SK-N-SH (cell line): ENCODE data around the gene BCAS4. TPM values are rescaled to one million over a fixed set of nuclear protein-coding genes. Genes with fewer than 3 reads are reported as not detected.

Experiments used
- CTCF ChIA-PET: fragments of 300-600, 350-600 bp; formaldehyde crosslinking; extraction: SDS; loops from one replicate; lab custom pipeline; 2021; lab: Yijun Ruan, JAX
- POLR2A ChIA-PET: fragments of 350-600 bp; sonication (Branson Sonifier 250); formaldehyde crosslinking; extraction: SDS; loops from one replicate; lab custom pipeline; 2020; ENCODE audit warnings: antibody characterized with exemption, inconsistent platforms; lab: Yijun Ruan, JAX
- DNase-seq: peaks from one replicate; pipeline ENCODE4 v3.0.0; 2012
- H2AFZ ChIP-seq: fragments of 200-600 bp; sonication (generic); 2 replicates; pipeline ENCODE4 v1.8.1; 2016; ENCODE audit warnings: antibody characterized with exemption, mild to moderate bottlenecking, low read depth
- H3F3A ChIP-seq: fragments of 200-600 bp; sonication (generic); replicated peaks from 2 replicates; pipeline ENCODE3; 2016; ENCODE audit warnings: antibody characterized with exemption, mild to moderate bottlenecking; ENCODE audit not compliant: insufficient read depth
- H3K27ac ChIP-seq, 2 experiments: fragments of 200-500 bp in 1 of 2; fragments of 200-600 bp in 1 of 2; sonication (Bioruptor generic) in 1 of 2; sonication (generic), shearing (Covaris generic) in 1 of 2; 2 replicates each; pipeline versions ENCODE4 v1.5.1 to v1.6.1; 2014 to 2016; ENCODE audit warnings: low read depth in 2 of 2, inconsistent platforms in 1 of 2, low read length in 1 of 2, mild to moderate bottlenecking in 1 of 2, mixed read lengths in 1 of 2
- H3K27me3 ChIP-seq: fragments of 200-600 bp; sonication (generic), shearing (Covaris generic); 2 replicates; pipeline ENCODE4 v1.6.1; 2016; ENCODE audit warnings: mixed run types; ENCODE audit not compliant: insufficient read depth
- H3K36me3 ChIP-seq, 2 experiments: fragments of 200-500 bp in 1 of 2; fragments of 200-600 bp in 1 of 2; sonication (Bioruptor generic) in 1 of 2; sonication (generic) in 1 of 2; replicated peaks in 1 of 2; 2 replicates each; pipeline versions ENCODE3 to v1.5.1; 2014 to 2016; ENCODE audit warnings: low read length in 1 of 2, mild to moderate bottlenecking in 1 of 2; ENCODE audit not compliant: insufficient read depth in 2 of 2, control insufficient read depth in 1 of 2
- H3K4me1 ChIP-seq, 2 experiments: fragments of 200-500 bp in 1 of 2; fragments of 200-600 bp in 1 of 2; sonication (Bioruptor generic) in 1 of 2; sonication (generic), shearing (Covaris generic) in 1 of 2; 2 replicates each; pipeline versions ENCODE4 v1.5.1 to v1.6.1; 2014 to 2016; ENCODE audit warnings: low read depth in 1 of 2, low read length in 1 of 2, mixed run types in 1 of 2; ENCODE audit not compliant: insufficient read depth in 2 of 2, control insufficient read depth in 1 of 2
- H3K4me2 ChIP-seq: fragments of 200-600 bp; sonication (generic), shearing (Covaris generic); 2 replicates; pipeline ENCODE4 v1.6.1; 2017; ENCODE audit warnings: mixed run types
- H3K4me3 ChIP-seq, 2 experiments: fragments of 200-500 bp in 1 of 2; fragments of 200-600 bp in 1 of 2; sonication (Bioruptor generic) in 1 of 2; sonication (generic), shearing (Covaris generic) in 1 of 2; 2 replicates each; pipeline versions ENCODE4 v1.5.1 to v1.8.1; 2014 to 2016; ENCODE audit warnings: low read depth in 2 of 2, inconsistent platforms in 1 of 2, low read length in 1 of 2, mild to moderate bottlenecking in 1 of 2, mixed read lengths in 1 of 2, moderate library complexity in 1 of 2
- H3K79me2 ChIP-seq: fragments of 200-600 bp; sonication (generic); 2 replicates; pipeline ENCODE4 v1.8.1; 2017; ENCODE audit warnings: mild to moderate bottlenecking; ENCODE audit not compliant: insufficient read depth
- H3K9ac ChIP-seq: fragments of 200-600 bp; sonication (generic); 2 replicates; pipeline ENCODE4 v1.6.1; 2017; ENCODE audit warnings: mixed run types
- H3K9me2 ChIP-seq: fragments of 200-600 bp; sonication (generic); 2 replicates; pipeline ENCODE4 v1.6.1; 2017; ENCODE audit warnings: mixed run types
- H3K9me3 ChIP-seq: fragments of 200-600 bp; sonication (generic); 2 replicates; pipeline ENCODE4 v1.6.1; 2017; ENCODE audit warnings: mixed run types, mild to moderate bottlenecking, moderate library complexity
- H4K20me1 ChIP-seq: fragments of 200-600 bp; sonication (generic); 2 replicates; pipeline ENCODE4 v1.6.1; 2017; ENCODE audit warnings: mild to moderate bottlenecking, mixed run types; ENCODE audit not compliant: insufficient read depth
- CTCF ChIP-seq: fragments of 200-600 bp; sonication (generic); IDR thresholded peaks from 2 replicates; pipeline ENCODE4 v1.6.1; 2017; ENCODE audit warnings: antibody characterized with exemption, mild to moderate bottlenecking, moderate library complexity
- EZH2phosphoT487 ChIP-seq: fragments of 200-600 bp; sonication (generic); IDR thresholded peaks from 2 replicates; pipeline ENCODE4 v1.6.1; 2017; ENCODE audit warnings: low read depth, mixed run types, mild to moderate bottlenecking, antibody characterized with exemption, moderate library complexity, borderline replicate concordance
- FOSL2 ChIP-seq: IDR thresholded peaks from 2 replicates; pipeline ENCODE4 v1.4.0; 2012; ENCODE audit warnings: low read depth, mild to moderate bottlenecking, moderate library complexity, borderline replicate concordance
- FOXJ3 ChIP-seq: sonication (generic); formaldehyde crosslinking; IDR thresholded peaks from 2 replicates; pipeline ENCODE4 v1.5.1; 2020; ENCODE audit warnings: mild to moderate bottlenecking, missing genetic modification reagents
- JUND ChIP-seq: IDR thresholded peaks from 2 replicates; pipeline ENCODE4 v1.4.0; 2012
- MEF2A ChIP-seq: IDR thresholded peaks from 2 replicates; pipeline ENCODE4 v1.4.0; 2012; ENCODE audit warnings: low read depth, borderline replicate concordance
- POLR2AphosphoS5 ChIP-seq: IDR thresholded peaks from 2 replicates; pipeline ENCODE4 v1.6.1; 2012; ENCODE audit warnings: low read depth, low read length
- REST ChIP-seq: IDR thresholded peaks from 2 replicates; pipeline ENCODE4 v1.6.1; 2012; ENCODE audit warnings: mild to moderate bottlenecking, low read depth, low read length, moderate library complexity
- SMC3 ChIP-seq: IDR thresholded peaks from 2 replicates; pipeline ENCODE4 v1.6.1; 2012; ENCODE audit warnings: low read depth, low read length, improper control_type of control experiment
- YY1 ChIP-seq: IDR thresholded peaks from 2 replicates; pipeline ENCODE4 v1.4.0; 2012; ENCODE audit warnings: low read depth, mild to moderate bottlenecking
- WGBS: methylation state at CpG from one replicate; pipeline ENCODE4 v1.1.6; 2017; ENCODE audit warnings: low lambda C conversion rate; 5-methylcytosine and 5-hydroxymethylcytosine counted together
- polyA plus RNA-seq, 3 experiments: library from polyadenylated mRNA; depleted of rRNA; stranded (reverse); fragments of >200 nt; gene quantifications; 2 replicates each; pipeline ENCODE4 v1.2.3, GENCODE V29; 2012
- TF ChIP-seq, protein P1 (sequence below): IDR thresholded peaks from 2 replicates; pipeline ENCODE4 v1.4.0; 2012; ENCODE audit warnings: low read depth
- TF ChIP-seq, protein P2 (sequence below): IDR thresholded peaks from 2 replicates; pipeline ENCODE4 v1.4.0; 2012; ENCODE audit warnings: low read depth, borderline replicate concordance

The BCAS4 gene
- polyA plus RNA-seq, 1 of the 3 experiments (the other 2 are of a cell fraction) = 43.8 TPM

DNA sequence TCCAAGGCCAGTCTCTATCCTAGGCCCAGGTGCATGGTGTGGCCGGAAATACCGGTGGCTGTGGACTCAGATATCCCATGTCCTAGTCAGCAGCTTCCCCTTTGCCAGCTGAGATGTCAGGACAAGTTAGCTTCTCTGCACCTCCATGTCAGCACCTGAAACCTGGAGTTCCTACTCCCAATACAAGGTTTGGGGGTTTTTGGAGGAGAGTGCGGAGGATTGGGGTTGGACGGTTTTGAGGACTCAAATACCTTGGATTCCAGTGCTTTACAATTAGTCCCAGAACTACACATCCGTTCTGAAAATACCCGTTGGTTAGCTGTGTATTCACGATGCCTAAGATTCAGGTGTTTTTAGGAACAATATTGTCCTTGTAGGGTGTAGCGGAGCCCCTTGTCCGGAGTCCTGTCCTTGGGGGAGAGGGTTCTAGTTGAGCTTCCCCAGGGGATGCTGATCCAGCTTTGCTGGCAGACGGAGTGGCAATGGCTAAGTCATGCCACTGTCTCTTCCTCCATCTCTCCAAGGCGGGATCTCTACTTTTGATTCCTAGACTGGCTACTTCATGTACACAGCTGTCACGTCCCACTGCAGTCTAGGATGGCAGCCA lies 91.4 kb downstream of the BCAS4 start:
- Histone ChIP-seq H3K4me2 (no peak overlapping the region), H3K9me2 (no peaks in the 10 kb centered on the region), H3K4me3 (no peak overlapping the region), H3K27ac (no peak overlapping the region), H3K9ac (no peak overlapping the region), H3K27me3 (no peaks in the 10 kb centered on the region), H3K79me2 (peaks cover 25% of the 10 kb centered on the region; the same call in 1 of the 2 replicates), H3K36me3 (peaks cover 41 to 43% of the 10 kb centered on the region in 2 experiments), H3K4me1 (no peaks in the 10 kb centered on the region; a peak in 1 of 4 replicates), H3F3A (peaks cover 27% of the 10 kb centered on the region), H2AFZ (no peak overlapping the region), H4K20me1 (peaks cover 11% of the 10 kb centered on the region), H3K9me3 (no peaks in the 10 kb centered on the region)
- no peak for TF ChIP-seq JUND
- no peak for TF ChIP-seq MEF2A
- no peak for TF ChIP-seq FOSL2
- TF ChIP-seq, protein P1, sequence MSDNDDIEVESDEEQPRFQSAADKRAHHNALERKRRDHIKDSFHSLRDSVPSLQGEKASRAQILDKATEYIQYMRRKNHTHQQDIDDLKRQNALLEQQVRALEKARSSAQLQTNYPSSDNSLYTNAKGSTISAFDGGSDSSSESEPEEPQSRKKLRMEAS = no peak
- no peak for TF ChIP-seq YY1
- no peak; the same call in 1 of the 2 replicates for TF ChIP-seq POLR2AphosphoS5
- no peak for TF ChIP-seq SMC3
- no peak for TF ChIP-seq CTCF
- no peak for TF ChIP-seq REST
- ChIA-PET POLR2A (no interaction called here), CTCF (interaction anchor here (1.5 to 2.3 kb wide), 3 partner anchors 12 to 92 kb away, joined by 4 to 8 read pairs (median 5); no protein-coding TSS in a partner anchor)
- WGBS = 92% methylated on average over 12 of the region's 12 CpGs
- no peak for DNase-seq

DNA sequence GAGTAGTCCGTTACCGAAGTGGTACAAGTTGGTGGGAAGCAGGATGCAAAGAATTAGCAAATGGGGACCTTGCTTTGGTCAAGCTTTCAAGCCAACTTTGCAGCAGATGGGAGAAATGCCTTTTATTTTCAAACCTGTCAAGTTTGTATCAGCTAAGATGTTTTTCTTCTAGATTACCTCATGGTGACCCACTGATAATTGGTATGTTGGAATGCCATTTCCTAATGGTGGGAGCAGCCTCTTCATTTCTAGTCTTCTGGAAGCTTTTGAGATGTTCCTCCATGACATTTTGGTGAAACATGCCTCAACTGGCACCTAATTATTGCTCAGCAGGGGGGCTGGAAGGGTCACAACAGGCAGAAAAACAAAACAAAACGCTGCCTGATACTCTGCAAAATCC lies 92.7 kb downstream of the BCAS4 start:
- no peak overlapping the region for H3K4me2 ChIP-seq
- peaks cover 12% of the 10 kb centered on the region for H4K20me1 ChIP-seq
- POLR2A ChIA-PET = no interaction called here
- no peaks in the 10 kb centered on the region for H3K27me3 ChIP-seq
- peaks cover 37% of the 10 kb centered on the region; the same call in 1 of the 2 replicates for H3K79me2 ChIP-seq
- H3K4me3 ChIP-seq = no peak overlapping the region
- H3K27ac ChIP-seq = no peak overlapping the region
- H3K9me3 ChIP-seq = no peaks in the 10 kb centered on the region
- CTCF ChIA-PET = interaction anchor here (1.2 to 2.3 kb wide), 3 partner anchors 19 to 69 kb away, joined by 3 to 8 read pairs (median 3); no protein-coding TSS in a partner anchor
- 92% methylated on average over 3 of the region's 3 CpGs for WGBS
- H2AFZ ChIP-seq = no peak overlapping the region
- no peaks in the 10 kb centered on the region for H3K9me2 ChIP-seq
- no peak for DNase-seq
- TF ChIP-seq EZH2phosphoT487 = no peak
- TF ChIP-seq FOSL2 = no peak
- TF ChIP-seq, protein P2, sequence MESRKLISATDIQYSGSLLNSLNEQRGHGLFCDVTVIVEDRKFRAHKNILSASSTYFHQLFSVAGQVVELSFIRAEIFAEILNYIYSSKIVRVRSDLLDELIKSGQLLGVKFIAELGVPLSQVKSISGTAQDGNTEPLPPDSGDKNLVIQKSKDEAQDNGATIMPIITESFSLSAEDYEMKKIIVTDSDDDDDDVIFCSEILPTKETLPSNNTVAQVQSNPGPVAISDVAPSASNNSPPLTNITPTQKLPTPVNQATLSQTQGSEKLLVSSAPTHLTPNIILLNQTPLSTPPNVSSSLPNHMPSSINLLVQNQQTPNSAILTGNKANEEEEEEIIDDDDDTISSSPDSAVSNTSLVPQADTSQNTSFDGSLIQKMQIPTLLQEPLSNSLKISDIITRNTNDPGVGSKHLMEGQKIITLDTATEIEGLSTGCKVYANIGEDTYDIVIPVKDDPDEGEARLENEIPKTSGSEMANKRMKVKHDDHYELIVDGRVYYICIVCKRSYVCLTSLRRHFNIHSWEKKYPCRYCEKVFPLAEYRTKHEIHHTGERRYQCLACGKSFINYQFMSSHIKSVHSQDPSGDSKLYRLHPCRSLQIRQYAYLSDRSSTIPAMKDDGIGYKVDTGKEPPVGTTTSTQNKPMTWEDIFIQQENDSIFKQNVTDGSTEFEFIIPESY = no peak
- no peak for TF ChIP-seq FOXJ3 (CRISPR knock-in tag)
- peaks cover 27% of the 10 kb centered on the region for H3F3A ChIP-seq
- H3K36me3 ChIP-seq = peaks cover 53% of the 10 kb centered on the region in 2 experiments
- H3K9ac ChIP-seq = no peak overlapping the region
- H3K4me1 ChIP-seq = no peaks in the 10 kb centered on the region; a peak in 1 of 4 replicates
